Activated CD4-positive, alpha-beta memory T cell treated with anti-CD3 and anti-CD28 coated beads for 36 hours (primary cell): ENCODE data around the gene SNRPF. TPM values are rescaled to one million over a fixed set of nuclear protein-coding genes. Genes with fewer than 3 reads are reported as not detected.

ENCODE experiments used
- CTCF ChIA-PET: fragments of 350-600 bp; sonication (Branson Sonifier 250); formaldehyde crosslinking; loops from one replicate; lab custom pipeline; 2021; ENCODE audit warnings: antibody characterized with exemption, inconsistent platforms; lab: Charles Lee
- POLR2A ChIA-PET: fragments of 350-600 bp; sonication (Branson Sonifier 250); formaldehyde crosslinking; loops from one replicate; lab custom pipeline; 2021; ENCODE audit warnings: antibody characterized with exemption; lab: Charles Lee
- DNase-seq: peaks from one replicate; pipeline ENCODE4 v3.0.0-alpha.2; 2020
- H3K27ac Mint-ChIP-seq: one replicate; pipeline ENCODE4 v1.8.0; 2021; ENCODE audit warnings: mixed read lengths
- H3K27me3 Mint-ChIP-seq: one replicate; pipeline ENCODE4 v1.8.0; 2021; ENCODE audit warnings: mixed read lengths
- H3K36me3 Mint-ChIP-seq: one replicate; pipeline ENCODE4 v1.8.0; 2021; ENCODE audit warnings: mixed read lengths
- H3K4me1 Mint-ChIP-seq: one replicate; pipeline ENCODE4 v1.8.0; 2021; ENCODE audit warnings: low read depth, mixed read lengths
- H3K4me3 Mint-ChIP-seq: one replicate; pipeline ENCODE4 v1.8.0; 2021; ENCODE audit warnings: mild to moderate bottlenecking, mixed read lengths
- H3K9me3 Mint-ChIP-seq: one replicate; pipeline ENCODE4 v1.8.0; 2021; ENCODE audit warnings: mixed read lengths
- intact Hi-C: fragments of 100-400 bp; cut with micrococcal nuclease; formaldehyde crosslinking; loops from one replicate; pipeline ENCODE4 v1.15.1; 2023
- total RNA-seq, 2 experiments: library from RNA; stranded (reverse); gene quantifications; one replicate each; pipeline ENCODE4 v1.2.3, GENCODE V29; 2021

Gene SNRPF
- total RNA-seq, 2 experiments from 2014 or later, result 45.4 to 46.0 TPM

DNA sequence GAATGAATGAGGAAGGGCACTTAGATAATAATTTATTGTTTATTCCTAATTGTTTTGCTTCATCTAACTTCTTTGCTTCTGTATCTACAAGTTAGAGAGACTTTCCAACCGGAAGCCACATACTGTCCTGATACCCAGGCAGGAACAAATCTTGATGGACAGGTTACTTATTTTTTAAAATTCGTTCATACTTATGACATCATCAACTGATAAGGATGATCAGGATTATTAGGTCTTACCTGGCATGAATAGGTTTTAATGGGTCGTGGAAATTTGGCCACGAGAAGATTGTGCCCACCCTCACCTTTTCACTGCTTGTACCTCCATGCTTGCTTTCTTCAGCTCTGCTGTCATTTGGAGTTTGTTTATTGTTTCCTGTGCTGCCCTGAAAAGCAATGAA is 39.3 kb downstream of the SNRPF start:
- peaks cover 15% of the 10 kb centered on the region for H3K27me3 Mint-ChIP-seq
- intact Hi-C loops, result no loop called here
- ChIA-PET POLR2A (no interaction called here), CTCF (no interaction called here)
- H3K4me1 Mint-ChIP-seq, result no peaks in the 10 kb centered on the region
- no peak overlapping the region for H3K4me3 Mint-ChIP-seq
- H3K27ac Mint-ChIP-seq, result no peak overlapping the region
- peaks cover under 1% of the 10 kb centered on the region for H3K9me3 Mint-ChIP-seq
- no peaks in the 10 kb centered on the region for H3K36me3 Mint-ChIP-seq
- DNase-seq, result no peak

DNA sequence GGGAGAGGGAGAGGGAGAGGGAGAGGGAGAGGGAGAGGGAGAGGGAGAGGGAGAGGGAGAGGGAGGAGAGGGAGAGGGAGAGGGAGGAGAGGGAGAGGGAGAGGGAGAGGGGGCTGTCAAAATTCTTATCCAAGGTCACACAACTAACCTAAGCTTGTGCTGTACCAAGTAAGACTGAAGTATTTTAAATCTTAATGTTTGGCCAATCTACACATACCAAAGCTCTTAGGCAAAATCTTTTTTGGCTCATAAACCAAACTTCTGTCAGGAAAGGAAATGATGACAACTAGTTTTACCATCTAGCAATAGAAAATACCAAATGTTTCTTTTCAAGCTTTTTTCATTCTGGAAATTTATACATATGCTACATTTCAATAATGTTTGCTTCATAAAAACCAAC is 49.8 kb downstream of the SNRPF start:
- H3K4me1 Mint-ChIP-seq, result no peaks in the 10 kb centered on the region
- H3K4me3 Mint-ChIP-seq, result no peak overlapping the region
- intact Hi-C loops, result no loop called here
- H3K36me3 Mint-ChIP-seq, result no peaks in the 10 kb centered on the region
- H3K27ac Mint-ChIP-seq, result no peak overlapping the region
- ChIA-PET POLR2A (interaction anchor here (0.6 kb wide), 1 partner anchor 91 kb away, joined by 5 read pairs; no protein-coding TSS in a partner anchor), CTCF (interaction anchor here (0.7 kb wide), 1 partner anchor 10 kb away, joined by 3 read pairs; no protein-coding TSS in a partner anchor)
- no peak for DNase-seq
- H3K9me3 Mint-ChIP-seq, result peaks cover 2% of the 10 kb centered on the region
- H3K27me3 Mint-ChIP-seq, result no peaks in the 10 kb centered on the region

DNA sequence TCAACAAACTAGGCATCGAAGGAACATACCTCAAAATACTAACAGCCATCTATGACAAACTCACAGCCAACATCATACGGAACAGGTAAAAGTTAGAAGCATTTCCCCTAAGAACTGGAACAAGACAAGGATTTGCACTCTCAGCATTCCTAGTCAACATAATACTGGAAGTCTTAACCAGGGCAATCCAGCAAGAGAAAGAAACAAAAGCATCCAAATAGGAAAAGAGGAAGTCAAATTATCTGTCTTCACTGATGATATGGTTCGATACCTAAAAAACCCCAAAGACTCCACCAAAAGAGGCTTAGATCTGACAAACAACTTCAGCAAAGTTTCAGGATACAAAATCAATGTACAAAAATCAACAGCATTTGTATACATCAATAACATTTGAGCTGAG is 51.1 kb downstream of the SNRPF start:
- Mint-ChIP-seq H3K4me3 (no peak overlapping the region), H3K9me3 (no peaks in the 10 kb centered on the region), H3K4me1 (no peaks in the 10 kb centered on the region), H3K27ac (no peak overlapping the region), H3K27me3 (no peaks in the 10 kb centered on the region), H3K36me3 (no peaks in the 10 kb centered on the region)
- no peak for DNase-seq
- intact Hi-C loops, result no loop called here
- POLR2A ChIA-PET, result no interaction called here
- CTCF ChIA-PET, result no interaction called here

Other genes starting within 250 kb of the SNRPF start
- gene NTN4, start 68.2 kb upstream of the SNRPF start, total RNA-seq, result under 1 TPM in 1 of 2 experiments, not detected in 1; 0.29 TPM
- gene CCDC38, start 83.7 kb downstream of the SNRPF start, total RNA-seq, result under 1 TPM in 1 of 2 experiments, not detected in 1; 0.24 TPM
- 1 to 10 TPM; 1.5 to 2.1 TPM for gene AMDHD1, start 84.4 kb downstream of the SNRPF start, total RNA-seq
- gene HAL, start 137.4 kb downstream of the SNRPF start, total RNA-seq, result under 1 TPM; 0.12 to 0.36 TPM
- 100 to 1,000 TPM; 106 to 110 TPM for gene LTA4H, start 176.6 kb downstream of the SNRPF start, total RNA-seq